ENCODE measurements around the gene VIPR1. TPM values are rescaled to one million over a fixed set of nuclear protein-coding genes. Genes with fewer than 3 reads are reported as not detected.
A peak's percentile ranks its signal among the peaks of the same experiment; 100 is the strongest.

The VIPR1 gene
- total RNA-seq, 3 donors from 2014 or later = 2.2 to 4.7 (median 4.6) TPM

GRCh38 chr3:42501321-42501680 is 1.1 kb upstream of the VIPR1 start:
- peaks cover 26% of the 10 kb centered on the region for H3K27me3 Mint-ChIP-seq (ENCODE audit: low read depth)
- peaks cover 31% of the 10 kb centered on the region for H3K4me1 Mint-ChIP-seq (ENCODE audit: low read depth)
- ATAC-seq (peak in 1 of 2 donors; percentile 3), DNase-seq (no peak)
- H3K9me3 Mint-ChIP-seq = no peaks in the 10 kb centered on the region
- H3K4me3 Mint-ChIP-seq = peak overlapping the region; percentile 80
- H3K36me3 Mint-ChIP-seq (ENCODE audit: insufficient read depth) = no peaks in the 10 kb centered on the region

- ATAC-seq (peak; percentile 56 to 66), DNase-seq (peak; percentile 55)
- H3K4me1 Mint-ChIP-seq (ENCODE audit: low read depth) = peaks cover 34% of the 10 kb centered on the region
- peaks cover 26% of the 10 kb centered on the region for H3K27me3 Mint-ChIP-seq (ENCODE audit: low read depth)
- peak overlapping the region; percentile 80 for H3K4me3 Mint-ChIP-seq
- no peaks in the 10 kb centered on the region for H3K9me3 Mint-ChIP-seq
- H3K36me3 Mint-ChIP-seq (ENCODE audit: insufficient read depth) = no peaks in the 10 kb centered on the region
Measured at GRCh38 chr3:42501681-42502428, 588 bp upstream of the VIPR1 start.

GRCh38 chr3:42503251-42503924 is 945 bp downstream of the VIPR1 start:
- DNase-seq = no peak

GRCh38 chr3:42503957-42504333 is 1.5 kb downstream of the VIPR1 start:
- Mint-ChIP-seq H3K4me1 (ENCODE audit: low read depth) (peaks cover 53% of the 10 kb centered on the region), H3K9me3 (no peaks in the 10 kb centered on the region), H3K4me3 (peak overlapping the region; percentile 77)

More at GRCh38 chr3:42503251-42503924, 945 bp downstream of the VIPR1 start:
- Mint-ChIP-seq H3K36me3 (ENCODE audit: insufficient read depth) (no peaks in the 10 kb centered on the region), H3K27me3 (ENCODE audit: low read depth) (peaks cover 25% of the 10 kb centered on the region), H3K4me1 (ENCODE audit: low read depth) (peaks cover 47% of the 10 kb centered on the region), H3K4me3 (peak overlapping the region; percentile 77), H3K9me3 (no peaks in the 10 kb centered on the region)
- no peak for ATAC-seq

GRCh38 chr3:42504334-42505127 is 2.1 kb downstream of the VIPR1 start:
- peaks cover 16% of the 10 kb centered on the region for H3K27me3 Mint-ChIP-seq (ENCODE audit: low read depth)
- DNase-seq = no peak
- H3K36me3 Mint-ChIP-seq (ENCODE audit: insufficient read depth) = no peaks in the 10 kb centered on the region
- peaks cover 59% of the 10 kb centered on the region for H3K4me1 Mint-ChIP-seq (ENCODE audit: low read depth)
- no peaks in the 10 kb centered on the region for H3K9me3 Mint-ChIP-seq
- ATAC-seq = no peak
- H3K4me3 Mint-ChIP-seq = peak overlapping the region; percentile 29

More at GRCh38 chr3:42503957-42504333, 1.5 kb downstream of the VIPR1 start:
- Mint-ChIP-seq H3K36me3 (ENCODE audit: insufficient read depth) (no peaks in the 10 kb centered on the region), H3K27me3 (ENCODE audit: low read depth) (peaks cover 20% of the 10 kb centered on the region)
- no peak for DNase-seq
- no peak for ATAC-seq

GRCh38 chr3:42505128-42505848 is 2.8 kb downstream of the VIPR1 start:
- Mint-ChIP-seq H3K4me1 (ENCODE audit: low read depth) (peaks cover 64% of the 10 kb centered on the region), H3K36me3 (ENCODE audit: insufficient read depth) (peaks cover 6% of the 10 kb centered on the region), H3K4me3 (no peak overlapping the region), H3K9me3 (no peaks in the 10 kb centered on the region), H3K27me3 (ENCODE audit: low read depth) (peaks cover 10% of the 10 kb centered on the region)
- DNase-seq (no peak), ATAC-seq (no peak)

GRCh38 chr3:42505849-42506410 is 3.5 kb downstream of the VIPR1 start:
- H3K36me3 Mint-ChIP-seq (ENCODE audit: insufficient read depth) = peaks cover 6% of the 10 kb centered on the region
- peaks cover 3% of the 10 kb centered on the region for H3K27me3 Mint-ChIP-seq (ENCODE audit: low read depth)
- peaks cover 65% of the 10 kb centered on the region for H3K4me1 Mint-ChIP-seq (ENCODE audit: low read depth)
- no peaks in the 10 kb centered on the region for H3K9me3 Mint-ChIP-seq
- no peak overlapping the region for H3K4me3 Mint-ChIP-seq
- ATAC-seq (no peak), DNase-seq (no peak)

- Mint-ChIP-seq H3K27me3 (ENCODE audit: low read depth) (no peaks in the 10 kb centered on the region), H3K4me3 (no peak overlapping the region), H3K4me1 (ENCODE audit: low read depth) (peaks cover 65% of the 10 kb centered on the region), H3K36me3 (ENCODE audit: insufficient read depth) (peaks cover 6% of the 10 kb centered on the region), H3K9me3 (no peaks in the 10 kb centered on the region)
- ATAC-seq (no peak), DNase-seq (no peak)
Measured at GRCh38 chr3:42507252-42507651, 4.8 kb downstream of the VIPR1 start.

- no peaks in the 10 kb centered on the region for H3K9me3 Mint-ChIP-seq
- no peaks in the 10 kb centered on the region for H3K27me3 Mint-ChIP-seq (ENCODE audit: low read depth)
- no peak overlapping the region for H3K4me3 Mint-ChIP-seq
- DNase-seq = no peak
- peaks cover 64% of the 10 kb centered on the region for H3K4me1 Mint-ChIP-seq (ENCODE audit: low read depth)
- H3K36me3 Mint-ChIP-seq (ENCODE audit: insufficient read depth) = peaks cover 6% of the 10 kb centered on the region
- ATAC-seq = no peak
Measured at GRCh38 chr3:42507761-42508335, 5.4 kb downstream of the VIPR1 start.

- Mint-ChIP-seq H3K4me3 (no peak overlapping the region), H3K9me3 (no peaks in the 10 kb centered on the region), H3K27me3 (ENCODE audit: low read depth) (no peaks in the 10 kb centered on the region), H3K36me3 (ENCODE audit: insufficient read depth) (peaks cover 11% of the 10 kb centered on the region), H3K4me1 (ENCODE audit: low read depth) (peaks cover 56% of the 10 kb centered on the region)
- DNase-seq (no peak), ATAC-seq (no peak)
Measured at GRCh38 chr3:42508562-42508961, 6.1 kb downstream of the VIPR1 start.

- Mint-ChIP-seq H3K4me3 (no peak overlapping the region), H3K36me3 (ENCODE audit: insufficient read depth) (peaks cover 13% of the 10 kb centered on the region), H3K9me3 (no peaks in the 10 kb centered on the region), H3K27me3 (ENCODE audit: low read depth) (no peaks in the 10 kb centered on the region), H3K4me1 (ENCODE audit: low read depth) (peaks cover 51% of the 10 kb centered on the region)
- ATAC-seq (no peak), DNase-seq (no peak)
Measured at GRCh38 chr3:42509111-42509510, 6.7 kb downstream of the VIPR1 start.

- no peak for ATAC-seq
- H3K36me3 Mint-ChIP-seq (ENCODE audit: insufficient read depth) = peaks cover 13% of the 10 kb centered on the region
- DNase-seq = no peak
- no peaks in the 10 kb centered on the region for H3K9me3 Mint-ChIP-seq
- H3K27me3 Mint-ChIP-seq (ENCODE audit: low read depth) = no peaks in the 10 kb centered on the region
- no peak overlapping the region for H3K4me3 Mint-ChIP-seq
- peaks cover 47% of the 10 kb centered on the region for H3K4me1 Mint-ChIP-seq (ENCODE audit: low read depth)
Measured at GRCh38 chr3:42510325-42510724, 7.9 kb downstream of the VIPR1 start.

GRCh38 chr3:42511201-42511600 is 8.8 kb downstream of the VIPR1 start:
- H3K4me1 Mint-ChIP-seq (ENCODE audit: low read depth) = peaks cover 51% of the 10 kb centered on the region
- H3K9me3 Mint-ChIP-seq = no peaks in the 10 kb centered on the region
- no peak for ATAC-seq

More at GRCh38 chr3:42511201-42511600, 8.8 kb downstream of the VIPR1 start:
- DNase-seq = no peak
- H3K4me3 Mint-ChIP-seq = no peak overlapping the region
- H3K36me3 Mint-ChIP-seq (ENCODE audit: insufficient read depth) = peaks cover 13% of the 10 kb centered on the region
- no peaks in the 10 kb centered on the region for H3K27me3 Mint-ChIP-seq (ENCODE audit: low read depth)
